Hematopoietic multipotent progenitor cell (in vitro differentiated cells): Measurements from ENCODE around the gene BEST2. TPM values are rescaled to one million over a fixed set of nuclear protein-coding genes. Genes with fewer than 3 reads are reported as not detected.
"Not testable (repeated sequence)": the region's sequence is repeated elsewhere in the genome, so short reads cannot be mapped to it uniquely, and the experiment has no call there.

Source experiments
- DNase-seq, 3 donors: peaks; one replicate each; pipeline ENCODE4 v3.0.0-alpha.2; 2011 to 2015; ENCODE audit warnings: low read depth in 2 of 3, low spot score in 2 of 3
- total RNA-seq: library from RNA; depleted of rRNA; stranded (reverse); fragments of >200 nt; gene quantifications from one replicate; pipeline ENCODE4 v1.2.3, GENCODE V29; 2012

BEST2 gene
- not detected for total RNA-seq

DNA sequence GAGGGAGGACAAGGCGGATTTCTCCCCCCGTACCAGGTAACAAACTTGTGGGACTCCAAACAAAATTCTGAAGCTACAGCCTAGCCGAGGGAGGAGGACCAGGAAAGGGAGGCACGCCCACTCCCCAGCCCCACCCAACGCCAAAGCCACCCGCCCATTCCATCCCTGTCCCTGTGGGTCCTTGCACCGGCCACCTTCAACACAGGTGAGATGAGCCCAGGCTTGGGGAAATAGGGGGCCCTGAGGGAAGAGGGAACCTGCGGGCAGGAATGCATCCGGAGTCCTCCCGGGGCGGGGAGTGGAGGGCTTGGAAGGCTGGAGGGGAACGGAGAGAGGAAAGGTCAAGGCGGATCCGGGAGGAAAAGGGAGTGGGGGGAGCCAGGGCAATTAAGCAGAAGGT, at the start of gene BEST2:
Gene BEST2 (plus strand): TSS at position 157 of the 400 bp plus-strand sequence. CDS start 802 bp downstream, outside the sequence.
- no peak for DNase-seq

DNA sequence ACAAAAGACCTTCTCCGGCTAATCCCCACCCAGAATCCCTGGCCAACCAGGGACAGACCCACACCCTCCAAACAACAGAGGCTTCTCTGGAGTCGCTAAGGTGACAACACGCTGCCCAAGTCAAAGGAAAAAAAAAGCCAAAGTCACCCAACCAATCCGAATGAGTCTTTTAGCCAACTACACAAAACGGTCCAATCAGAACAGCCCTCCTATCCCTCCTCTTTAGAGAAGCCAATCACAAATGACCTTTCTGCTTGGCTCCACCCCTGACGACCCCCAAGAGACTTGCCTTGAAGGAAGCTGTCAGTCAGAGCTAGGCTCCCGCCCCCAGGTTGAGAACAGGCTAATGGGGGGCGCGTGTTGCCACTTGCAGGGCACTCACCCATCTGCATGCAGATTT, 48.5 kb upstream of the BEST2 start:
- peak in 2 of 3 donors; percentile 79 to 82 for DNase-seq

DNA sequence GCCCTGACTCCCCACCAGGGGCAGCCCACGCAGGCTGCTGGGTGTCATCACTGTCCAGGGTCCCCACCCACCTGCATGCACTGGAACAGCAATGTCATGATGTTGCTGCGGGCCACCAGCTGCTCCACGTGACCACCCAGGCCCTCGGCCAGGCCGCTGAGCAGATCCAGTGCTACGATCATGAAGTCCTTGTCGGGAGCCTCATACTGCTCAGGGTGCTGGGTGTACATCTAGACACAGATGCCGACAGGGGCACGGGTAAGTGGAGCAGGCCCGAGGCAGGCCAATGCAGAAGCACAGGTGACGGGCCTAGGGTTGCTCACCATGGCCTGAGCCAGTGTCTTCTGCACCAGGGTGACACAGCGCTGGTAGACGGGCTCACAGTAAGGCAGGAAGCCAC, 46.4 kb upstream of the BEST2 start:
- DNase-seq = no peak

DNA sequence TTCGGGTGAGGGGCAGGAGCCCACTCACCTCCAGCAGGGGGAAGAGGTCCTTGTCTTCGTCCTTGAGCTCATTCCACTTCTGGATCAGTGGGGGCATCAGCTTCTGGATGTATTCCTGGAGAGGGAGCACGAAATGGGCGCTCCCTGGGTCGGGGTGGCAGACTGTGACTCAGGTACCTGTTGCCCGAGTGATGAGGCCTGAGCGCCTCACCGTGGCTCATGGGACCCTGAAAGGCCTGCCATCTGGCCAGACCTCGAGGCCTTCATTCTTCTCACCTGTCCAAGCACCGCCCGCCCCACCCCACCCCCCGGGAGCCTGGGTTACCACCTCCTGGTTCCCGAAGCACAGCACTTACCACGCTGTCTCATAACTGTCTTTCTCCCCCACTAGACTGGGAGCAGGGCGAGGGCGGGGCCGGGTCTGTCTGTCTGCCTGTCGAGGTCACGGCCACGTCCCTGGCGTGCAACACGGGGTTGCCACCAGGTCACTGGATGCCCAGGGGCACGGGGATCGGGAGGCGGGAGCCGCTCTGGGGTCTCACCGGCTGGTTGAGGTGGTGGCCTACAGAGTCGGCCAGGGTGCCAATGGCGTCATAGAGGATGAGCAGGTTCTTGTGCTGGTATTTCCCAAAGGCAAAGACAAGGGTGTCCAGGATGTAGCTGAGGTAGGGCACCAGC, 45.8 kb upstream of the BEST2 start:
- DNase-seq = no peak

DNA sequence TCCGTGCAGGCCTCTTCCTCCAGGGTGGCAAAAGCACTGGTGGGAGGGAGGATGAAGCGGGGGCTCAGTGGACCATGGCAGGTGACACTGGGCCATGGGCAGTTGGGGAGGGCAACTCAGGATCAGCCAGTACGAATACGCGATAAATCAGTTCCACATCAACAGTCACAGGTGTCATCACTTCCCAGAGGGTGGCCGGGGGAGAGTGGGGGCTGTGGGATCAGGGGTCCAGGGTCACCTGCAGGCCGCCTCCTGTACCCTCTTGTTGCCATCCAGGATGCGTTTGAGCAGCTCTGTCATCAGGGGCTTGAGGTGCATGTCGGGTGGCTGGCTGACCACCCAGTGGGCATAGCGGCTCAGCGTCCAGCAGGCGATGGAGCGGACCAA, 45.3 kb upstream of the BEST2 start:
- DNase-seq = no peak

DNA sequence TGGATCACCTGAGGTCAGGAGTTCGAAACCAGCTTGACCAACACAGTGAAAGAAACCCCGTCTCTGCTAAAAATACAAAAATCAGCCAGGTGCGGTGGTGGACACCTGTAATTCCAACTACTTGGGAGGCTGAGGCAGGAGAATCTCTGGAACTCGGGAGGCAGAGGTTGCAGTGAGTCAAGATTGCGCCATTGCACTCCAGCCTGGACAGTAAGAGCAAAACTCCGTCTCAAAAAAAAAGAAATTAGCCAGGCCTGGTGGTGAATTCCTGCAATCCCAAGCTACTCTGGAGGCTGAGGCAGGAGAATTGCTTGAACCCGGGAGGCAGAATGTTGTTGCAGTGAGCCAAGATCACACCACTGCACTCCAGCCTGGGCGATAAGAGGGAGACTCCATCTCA, 43.0 kb upstream of the BEST2 start:
- no peak for DNase-seq

DNA sequence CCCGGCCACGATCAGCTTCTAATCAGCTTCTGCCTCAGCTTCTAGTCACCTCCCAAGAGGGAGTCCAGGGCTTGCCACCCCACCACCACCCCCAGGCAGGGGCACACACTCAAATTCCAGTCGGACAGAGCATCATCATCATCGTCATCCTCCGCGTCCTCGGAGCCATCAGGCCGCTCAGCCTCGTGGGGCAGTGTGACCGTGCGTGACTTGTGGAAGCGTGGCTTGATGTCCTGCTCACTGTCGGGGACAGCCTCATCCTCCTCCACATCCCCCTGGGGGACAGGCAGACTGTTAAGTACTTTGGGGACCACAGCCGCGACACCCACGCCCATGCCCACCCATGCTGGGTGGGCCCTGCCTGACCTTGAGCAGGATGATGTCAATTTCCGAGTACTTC, 40.4 kb upstream of the BEST2 start:
- no peak for DNase-seq

DNA sequence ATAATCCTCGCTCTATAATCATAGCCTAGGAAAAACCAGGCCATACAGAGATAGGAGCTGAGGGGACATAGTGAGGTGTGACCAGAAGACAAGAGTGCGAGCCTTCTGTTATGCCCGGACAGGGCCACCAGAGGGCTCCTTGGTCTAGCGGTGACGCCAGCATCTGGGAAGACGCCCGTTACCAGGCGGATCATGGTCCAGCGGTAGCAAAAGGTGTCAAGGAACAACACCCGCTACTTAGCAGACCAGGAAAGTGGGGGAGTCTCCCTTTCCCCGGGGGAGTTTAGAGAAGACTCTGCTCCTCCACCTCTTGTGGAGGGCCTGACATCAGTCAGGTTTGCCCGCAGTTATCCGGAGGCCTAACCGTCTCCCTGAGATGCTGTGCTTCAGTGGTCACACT, 39.5 kb upstream of the BEST2 start:
- DNase-seq = not testable (repeated sequence)

DNA sequence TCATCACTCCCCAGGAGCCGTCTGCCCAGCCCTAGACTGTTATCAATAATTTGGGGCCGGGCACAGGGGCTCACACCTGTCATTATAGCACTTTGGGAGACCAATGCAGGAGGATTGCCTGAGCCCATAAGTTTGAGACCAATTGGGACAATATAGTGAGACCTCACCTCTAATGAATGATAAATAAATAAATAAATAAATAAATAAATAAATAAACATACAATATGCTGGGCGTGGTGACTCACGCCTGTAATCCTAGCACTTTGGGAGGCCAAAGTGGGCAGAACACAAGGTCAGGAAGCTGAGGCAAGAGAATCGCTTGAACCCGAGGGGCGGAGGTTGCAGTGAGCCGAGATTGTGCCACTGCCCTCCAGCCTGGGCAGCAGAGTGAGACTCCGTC, 38.3 kb upstream of the BEST2 start:
- DNase-seq = not testable (repeated sequence)

DNA sequence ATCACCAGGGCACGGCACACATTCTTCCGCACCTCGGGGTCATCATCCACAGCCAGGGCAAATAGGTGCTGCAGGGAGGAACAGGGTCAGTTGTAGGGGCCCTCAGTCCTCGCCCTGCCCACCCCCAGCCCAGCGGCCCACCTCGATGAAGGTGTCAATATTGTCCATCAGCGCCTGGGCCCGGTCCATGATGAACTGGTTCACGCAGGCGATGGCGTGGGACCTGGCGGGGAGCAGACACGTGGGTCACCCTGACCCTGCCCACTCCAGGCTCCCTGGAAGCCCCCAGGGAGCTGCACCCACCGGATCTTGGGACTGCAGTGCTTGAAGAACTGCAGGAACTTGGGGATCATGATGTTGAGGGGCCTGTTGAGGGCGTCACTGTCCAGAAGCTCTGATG, 36.5 kb upstream of the BEST2 start:
- DNase-seq = no peak

DNA sequence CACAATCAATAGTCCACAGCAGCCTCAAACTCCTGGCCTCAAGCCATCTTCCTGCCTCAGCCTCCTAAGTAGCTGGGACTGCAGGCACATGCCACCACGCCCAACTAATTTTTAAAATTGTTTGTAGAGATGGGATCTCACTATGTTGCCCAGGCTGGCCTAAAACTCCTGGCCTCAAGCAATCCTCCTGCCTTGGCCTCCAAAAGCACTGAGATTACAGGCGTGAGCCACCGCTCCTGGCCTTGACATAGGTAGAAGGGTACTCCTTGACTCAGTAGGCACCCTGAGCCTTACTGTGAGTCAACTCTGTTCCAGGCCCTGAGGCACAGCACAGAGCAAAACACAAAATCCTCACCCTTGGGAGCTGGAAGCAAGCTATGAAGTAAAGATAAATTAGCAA, 35.7 kb upstream of the BEST2 start:
- no peak for DNase-seq

DNA sequence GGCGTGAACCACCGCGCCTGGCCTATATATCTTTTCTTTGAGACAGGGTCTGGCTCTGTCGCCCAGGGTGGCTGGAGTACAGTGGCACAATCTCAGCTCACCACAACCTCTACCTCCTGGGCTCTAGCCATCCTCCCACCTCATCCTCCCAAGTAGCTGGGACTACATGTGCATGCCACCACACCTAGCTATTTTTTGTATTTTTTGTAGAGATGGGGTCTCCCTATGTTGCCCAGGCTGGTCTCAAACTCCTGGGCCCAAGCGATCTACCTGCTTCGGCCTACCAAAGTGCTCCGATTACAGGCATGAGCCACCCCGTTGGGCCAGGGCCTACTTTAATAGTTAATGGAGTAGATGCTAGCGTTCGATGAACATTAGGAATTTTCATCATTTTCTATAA, 31.3 kb upstream of the BEST2 start:
- no peak for DNase-seq

DNA sequence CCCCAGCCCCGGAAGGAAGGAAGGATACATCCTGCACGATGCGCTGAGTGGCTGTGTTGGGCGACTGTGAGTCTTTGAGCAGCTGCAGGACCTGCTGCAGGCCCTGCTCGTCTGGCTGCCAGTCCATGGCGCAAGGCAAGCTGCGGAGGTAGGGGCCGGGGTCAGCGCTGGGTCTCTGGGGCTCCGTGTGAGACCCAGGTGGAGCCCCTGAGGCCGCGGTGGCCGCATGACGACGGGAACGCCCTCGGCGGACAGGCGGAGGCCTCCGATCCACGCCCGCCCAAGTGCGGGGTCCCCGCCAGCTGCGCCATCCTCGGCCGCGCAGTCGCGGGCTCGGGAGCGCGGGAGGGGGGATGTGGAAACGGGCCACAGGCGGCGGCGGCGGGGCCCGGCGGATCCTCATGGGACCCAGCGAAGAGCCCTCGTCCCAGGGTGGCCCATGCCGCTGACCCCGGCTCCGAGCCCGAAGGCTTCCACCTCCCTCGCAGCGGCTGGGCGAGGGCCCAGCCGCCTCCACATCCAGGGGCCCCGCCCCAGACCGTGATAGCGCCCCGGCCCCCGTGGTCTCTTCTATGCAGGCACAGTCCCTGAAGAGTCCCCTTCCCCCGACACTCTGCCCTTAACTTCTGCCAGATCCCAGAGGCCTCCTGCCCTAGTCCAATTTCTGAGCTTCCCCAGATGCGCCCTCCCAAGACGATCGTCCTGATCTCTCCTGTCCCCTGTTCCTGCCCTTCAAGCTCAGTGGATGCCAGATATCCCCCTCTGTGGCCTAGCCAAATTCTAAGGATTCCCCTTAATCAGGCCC, 30.5 kb upstream of the BEST2 start:
- DNase-seq = no peak

DNA sequence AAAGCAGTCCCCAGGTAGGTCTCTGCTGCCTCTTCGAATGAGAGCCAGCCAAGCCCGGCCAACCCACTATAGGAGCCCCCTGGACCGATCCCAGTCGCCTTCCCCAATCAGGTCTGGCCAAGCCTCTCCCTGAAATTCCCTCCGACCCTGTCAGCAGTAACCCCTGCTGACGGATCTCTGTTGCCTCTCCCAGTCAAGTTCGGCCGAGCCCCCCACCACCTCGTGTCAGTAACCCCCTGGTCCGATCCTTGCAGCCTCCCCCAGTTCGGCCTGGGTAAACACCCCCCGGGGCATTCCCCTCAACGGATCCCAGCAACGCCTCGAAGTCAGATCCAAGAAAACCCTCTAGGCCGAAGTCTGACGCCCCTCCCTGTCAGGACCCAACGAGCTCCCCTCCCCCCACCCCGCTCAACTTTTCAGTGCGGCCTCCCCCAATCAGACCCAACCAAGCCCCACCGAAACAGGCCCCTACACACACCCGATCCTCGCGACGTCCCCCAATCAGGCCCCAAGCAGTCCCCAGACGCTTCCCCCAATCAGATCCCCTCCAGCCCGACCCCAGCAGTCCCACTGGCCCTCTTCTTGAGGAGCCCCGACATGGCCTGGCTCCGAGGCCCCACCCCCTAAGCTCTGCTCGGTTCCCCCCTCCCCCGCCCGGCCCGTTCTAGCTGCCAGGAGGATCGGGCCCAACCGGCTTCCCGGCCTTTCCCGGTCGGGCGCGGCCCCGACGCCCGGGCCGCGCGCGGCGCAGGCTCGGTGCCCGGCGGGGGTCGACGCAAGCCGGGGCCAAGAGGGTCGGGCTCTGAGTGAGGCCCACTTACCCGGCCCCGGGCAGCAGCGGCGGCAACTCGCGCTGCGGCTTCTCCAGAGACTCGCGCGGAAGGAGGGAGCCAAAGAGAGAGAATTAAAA, 29.7 kb upstream of the BEST2 start:
- peak in 2 of 3 donors; percentile 89 to 92 for DNase-seq

DNA sequence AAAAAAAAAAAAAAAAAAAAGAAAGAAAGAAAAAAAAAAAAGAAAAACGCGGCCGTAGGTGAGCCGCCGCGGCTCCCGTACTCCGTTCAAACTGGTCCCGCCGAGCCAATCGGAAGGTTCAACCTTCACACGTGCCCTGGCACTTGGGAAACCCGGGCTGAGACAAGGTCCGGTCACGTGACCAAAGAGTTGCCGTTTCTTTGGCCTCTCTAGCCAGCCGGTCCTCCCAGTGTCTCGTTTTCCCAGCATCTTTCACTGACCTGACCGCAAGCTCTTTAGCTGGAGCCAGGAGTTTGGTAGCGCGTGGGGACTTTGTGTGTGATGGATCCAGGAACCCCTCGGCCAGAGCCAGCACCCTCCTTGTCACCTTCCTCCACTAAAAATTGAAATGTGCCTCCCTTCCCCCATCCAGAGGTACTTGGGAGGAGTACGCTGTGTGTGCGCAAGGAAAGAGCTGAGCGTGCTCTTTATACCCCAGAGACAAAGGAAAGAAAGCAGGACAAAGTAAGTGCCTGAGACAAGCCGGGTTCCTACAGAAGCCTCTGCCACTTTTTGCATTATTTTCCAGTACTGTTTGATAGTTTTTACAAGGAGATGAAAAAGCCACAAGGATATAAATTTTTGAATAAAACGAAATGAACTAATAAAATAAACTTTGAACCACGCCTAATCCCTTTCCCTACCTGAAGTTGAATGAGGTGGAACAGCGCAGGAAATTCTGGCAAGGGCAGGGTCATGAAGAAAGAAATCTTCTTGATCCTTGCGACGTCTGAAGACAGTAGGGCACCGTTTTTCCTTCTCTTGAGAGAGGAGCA, 28.8 kb upstream of the BEST2 start:
- peak; percentile 86 to 99 (median 99) for DNase-seq

DNA sequence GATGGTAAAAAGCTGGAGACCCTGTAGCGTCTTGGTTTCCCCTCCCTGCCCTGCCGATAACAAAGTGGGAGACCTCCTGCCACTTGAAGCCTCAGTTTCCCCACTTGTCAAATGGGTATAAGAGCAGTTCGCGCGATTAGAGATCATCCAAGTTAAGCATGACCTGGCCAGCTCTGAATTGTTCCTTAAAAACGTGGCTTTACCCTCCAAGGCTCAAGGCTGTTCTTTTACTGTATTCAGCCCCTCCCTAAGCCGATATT, 28.3 kb upstream of the BEST2 start:
- no peak for DNase-seq

DNA sequence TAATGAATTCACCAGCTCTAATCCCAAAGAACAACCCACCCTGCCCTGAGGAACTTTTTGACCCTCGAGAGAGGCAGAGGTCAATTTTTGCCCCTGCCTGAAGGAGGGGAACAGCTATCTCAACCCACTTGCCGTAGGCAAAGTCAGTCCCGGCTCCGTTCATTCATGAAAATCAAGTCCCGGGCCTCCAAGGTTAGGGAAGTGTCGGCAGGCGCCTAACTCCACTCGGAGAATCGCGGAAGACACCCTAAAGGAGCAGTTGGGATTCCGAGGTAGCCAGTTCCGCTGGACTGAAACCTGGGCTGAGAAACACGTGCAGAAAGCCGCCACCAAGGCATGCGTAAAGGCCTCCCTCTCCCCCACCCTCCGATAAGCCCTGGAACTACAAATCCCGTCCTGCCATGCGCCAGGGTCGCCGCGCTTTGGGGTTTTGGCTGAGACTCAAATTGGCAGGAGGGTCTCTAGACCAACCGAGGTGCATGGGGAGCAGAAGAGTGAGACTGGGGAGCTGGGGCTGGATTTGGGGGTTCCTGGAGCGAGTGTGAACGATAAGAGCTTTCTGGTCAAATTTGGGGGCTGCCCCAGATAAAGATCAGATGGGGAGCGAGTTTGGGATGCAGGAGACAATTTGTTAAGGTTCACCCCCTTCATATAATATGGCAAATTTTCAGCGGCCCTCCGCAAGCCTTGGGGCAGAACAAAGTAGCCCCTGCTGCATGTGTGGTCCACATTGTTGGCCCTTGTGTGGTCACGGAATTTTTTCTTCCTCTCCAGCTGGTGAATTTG, 27.8 kb upstream of the BEST2 start, which contains the start of gene TNPO2:
Gene TNPO2 (minus strand): TSS at position 292 of the 786 bp plus-strand sequence. CDS start 2,955 bp downstream, outside the sequence.
- peak in 2 of 3 donors; percentile 58 to 75 for DNase-seq

DNA sequence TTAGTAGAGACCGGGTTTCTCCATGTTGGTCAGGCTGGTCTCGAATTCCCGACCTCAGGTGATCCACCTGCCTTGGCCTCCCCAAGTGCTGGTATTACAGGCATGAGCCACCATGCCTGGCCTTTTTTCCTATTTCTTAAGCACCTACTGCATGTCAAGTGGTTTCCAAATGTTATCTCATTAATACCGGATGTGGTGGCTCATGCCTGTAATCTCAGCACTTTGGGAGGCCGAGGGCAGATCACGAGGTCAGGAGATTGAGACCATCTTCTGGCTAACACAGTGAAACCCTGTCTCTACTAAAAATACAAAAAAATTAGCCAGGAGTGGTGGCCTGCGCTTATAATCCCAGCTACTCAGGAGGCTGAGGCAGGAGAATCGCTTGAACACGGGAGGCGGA, 26.0 kb upstream of the BEST2 start:
- not testable (repeated sequence) for DNase-seq

DNA sequence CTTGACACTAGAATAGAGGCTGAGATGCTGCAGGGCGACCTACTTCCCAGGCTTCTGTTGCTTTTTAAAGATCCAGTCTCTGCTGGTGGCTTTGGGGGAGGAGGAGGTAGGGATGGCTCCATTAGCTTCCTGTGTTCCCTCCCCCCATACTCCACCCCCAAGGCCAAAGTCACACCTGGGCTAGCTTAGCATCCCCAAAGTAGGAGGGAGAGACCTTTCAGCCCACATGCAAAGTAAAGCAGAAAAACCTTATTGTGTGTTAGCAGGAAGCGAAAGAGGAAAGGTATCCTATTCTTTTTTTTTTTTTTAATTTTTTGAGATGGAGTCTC, 24.6 kb upstream of the BEST2 start:
- no peak for DNase-seq
